Stomach (tissue), 4 donors: ENCODE results near the gene THSD7B.

Source experiments
- CTCF ChIP-seq, 7 experiments: fragments of 450-650 bp in 4 of 7; fragments of 200-600 bp in 3 of 7; sonication (generic) in 3 of 7; IDR thresholded peaks; one replicate each; pipeline ENCODE4 v1.5.1; 2016 to 2019; ENCODE audit warnings: antibody characterized with exemption in 7 of 7, control low read depth in 2 of 7, mild to moderate bottlenecking in 1 of 7
- POLR2A ChIP-seq, 4 donors: fragments of 450-650 bp; IDR thresholded peaks; one replicate each; pipeline ENCODE4 v1.6.1; 2016; ENCODE audit warnings: antibody characterized with exemption in 4 of 4, control low read depth in 2 of 4, mild to moderate bottlenecking in 1 of 4, moderate library complexity in 1 of 4
- POLR2AphosphoS5 ChIP-seq, 3 donors: sonication (generic); formaldehyde crosslinking; IDR thresholded peaks; one replicate each; pipeline ENCODE4 v1.6.1; 2016; ENCODE audit warnings: antibody characterized with exemption in 3 of 3

- no peak for TF ChIP-seq POLR2A (IDR thresholded peaks at IDR 0.05)
- TF ChIP-seq CTCF (IDR thresholded peaks at IDR 0.05) = no peak
- TF ChIP-seq POLR2AphosphoS5 (IDR thresholded peaks at IDR 0.05) = no peak
These were observed 63.4 kb downstream of the THSD7B start for GRCh38 chr2:136828774-136829173.
